Measurements from ENCODE around the gene S100A5.
"Not testable (repeated sequence)": the region's sequence is repeated elsewhere in the genome, so short reads cannot be mapped to it uniquely, and the experiment has no call there.

Gene S100A5

GRCh38 chr1:153540394-153541361 lies at the start of gene S100A5:
Gene S100A5 (minus strand): TSS chr1:153540934. CDS start chr1:153540191, 743 bp downstream.
- no peak for DNase-seq (ENCODE audit: low read depth in 2 of 2)

GRCh38 chr1:153588482-153588881 lies 47.7 kb upstream of the S100A5 start:
- DNase-seq (ENCODE audit: low read depth in 2 of 2), result no peak

GRCh38 chr1:153588033-153588432 lies 47.3 kb upstream of the S100A5 start:
- not testable (repeated sequence) for DNase-seq (ENCODE audit: low read depth in 2 of 2)

- DNase-seq (ENCODE audit: low read depth in 2 of 2), result no peak
Measured at GRCh38 chr1:153587314-153587713, 46.6 kb upstream of the S100A5 start.

- no peak for DNase-seq (ENCODE audit: low read depth in 2 of 2)
Measured at GRCh38 chr1:153586347-153586746, 45.6 kb upstream of the S100A5 start.

- no peak for DNase-seq (ENCODE audit: low read depth in 2 of 2)
Measured at GRCh38 chr1:153585006-153585405, 44.3 kb upstream of the S100A5 start.

GRCh38 chr1:153583976-153584375 lies 43.2 kb upstream of the S100A5 start:
- DNase-seq (ENCODE audit: low read depth in 2 of 2), result no peak

GRCh38 chr1:153583514-153583913 lies 42.8 kb upstream of the S100A5 start:
- DNase-seq (ENCODE audit: low read depth in 2 of 2), result not testable (repeated sequence)

GRCh38 chr1:153582836-153583235 lies 42.1 kb upstream of the S100A5 start:
- DNase-seq (ENCODE audit: low read depth in 2 of 2), result not testable (repeated sequence)

- DNase-seq (ENCODE audit: low read depth in 2 of 2), result no peak
Measured at GRCh38 chr1:153578936-153579335, 38.2 kb upstream of the S100A5 start.

GRCh38 chr1:153578490-153578889 lies 37.8 kb upstream of the S100A5 start:
- no peak for DNase-seq (ENCODE audit: low read depth in 2 of 2)

- DNase-seq (ENCODE audit: low read depth in 2 of 2), result no peak
Measured at GRCh38 chr1:153577624-153578051, 36.9 kb upstream of the S100A5 start.

- no peak for DNase-seq (ENCODE audit: low read depth in 2 of 2)
Measured at GRCh38 chr1:153577138-153577537, 36.4 kb upstream of the S100A5 start.

- not testable (repeated sequence) for DNase-seq (ENCODE audit: low read depth in 2 of 2)
Measured at GRCh38 chr1:153575497-153575896, 34.8 kb upstream of the S100A5 start.

- DNase-seq (ENCODE audit: low read depth in 2 of 2), result not testable (repeated sequence)
Measured at GRCh38 chr1:153575081-153575491, 34.4 kb upstream of the S100A5 start.

- DNase-seq (ENCODE audit: low read depth in 2 of 2), result no peak
Measured at GRCh38 chr1:153573351-153573750, 32.6 kb upstream of the S100A5 start.

- no peak for DNase-seq (ENCODE audit: low read depth in 2 of 2)
Measured at GRCh38 chr1:153572569-153573015, 31.9 kb upstream of the S100A5 start.

- no peak for DNase-seq (ENCODE audit: low read depth in 2 of 2)
Measured at GRCh38 chr1:153571706-153572105, 31.0 kb upstream of the S100A5 start.

GRCh38 chr1:153570874-153571273 lies 30.1 kb upstream of the S100A5 start:
- no peak for DNase-seq (ENCODE audit: low read depth in 2 of 2)

GRCh38 chr1:153569465-153569864 lies 28.7 kb upstream of the S100A5 start:
- no peak for DNase-seq (ENCODE audit: low read depth in 2 of 2)

GRCh38 chr1:153568367-153569099 lies 27.8 kb upstream of the S100A5 start:
- peak; percentile 62 to 68 for DNase-seq (ENCODE audit: low read depth in 2 of 2)

GRCh38 chr1:153567621-153568366 lies 27.1 kb upstream of the S100A5 start:
- DNase-seq (ENCODE audit: low read depth in 2 of 2), result no peak

All from stimulated activated CD8-positive, alpha-beta memory T cell treated with anti-CD3 and anti-CD28 coated beads, Interleukin-2, amount 100 ng/mL, for 1 hour (primary cell).